ENCODE results near the gene ZBTB39.

ZBTB39 gene

DNA sequence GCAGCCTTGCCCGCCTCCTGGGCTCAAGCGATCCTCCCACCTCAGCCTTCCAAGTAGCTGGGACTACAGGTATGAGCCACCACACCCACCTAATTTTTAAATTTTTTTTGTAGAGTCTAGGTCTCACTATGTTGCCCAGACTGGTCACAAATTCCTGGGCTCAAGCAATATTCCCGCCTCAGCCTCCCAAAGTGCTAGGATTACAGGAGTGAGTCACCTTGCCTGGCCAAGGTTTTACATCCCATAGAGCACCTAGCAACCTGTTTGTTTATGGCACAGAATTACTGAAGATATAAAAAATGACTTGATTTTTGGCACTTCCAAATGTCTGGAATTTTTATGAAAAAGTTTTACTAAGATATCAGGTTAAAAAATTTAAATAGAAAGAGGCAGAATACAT lies 27.1 kb upstream of the ZBTB39 start:
- no peak overlapping the region for H3K4me3 Mint-ChIP-seq
- H3K4me1 Mint-ChIP-seq: no peaks in the 10 kb centered on the region
- H3K9me3 Mint-ChIP-seq: no peaks in the 10 kb centered on the region
- no peaks in the 10 kb centered on the region for H3K36me3 Mint-ChIP-seq (ENCODE audit: low read depth)
- H3K27ac Mint-ChIP-seq: no peak overlapping the region
- H3K27me3 Mint-ChIP-seq (ENCODE audit: low read depth): peaks cover 31% of the 10 kb centered on the region
- TF ChIP-seq, protein P1, sequence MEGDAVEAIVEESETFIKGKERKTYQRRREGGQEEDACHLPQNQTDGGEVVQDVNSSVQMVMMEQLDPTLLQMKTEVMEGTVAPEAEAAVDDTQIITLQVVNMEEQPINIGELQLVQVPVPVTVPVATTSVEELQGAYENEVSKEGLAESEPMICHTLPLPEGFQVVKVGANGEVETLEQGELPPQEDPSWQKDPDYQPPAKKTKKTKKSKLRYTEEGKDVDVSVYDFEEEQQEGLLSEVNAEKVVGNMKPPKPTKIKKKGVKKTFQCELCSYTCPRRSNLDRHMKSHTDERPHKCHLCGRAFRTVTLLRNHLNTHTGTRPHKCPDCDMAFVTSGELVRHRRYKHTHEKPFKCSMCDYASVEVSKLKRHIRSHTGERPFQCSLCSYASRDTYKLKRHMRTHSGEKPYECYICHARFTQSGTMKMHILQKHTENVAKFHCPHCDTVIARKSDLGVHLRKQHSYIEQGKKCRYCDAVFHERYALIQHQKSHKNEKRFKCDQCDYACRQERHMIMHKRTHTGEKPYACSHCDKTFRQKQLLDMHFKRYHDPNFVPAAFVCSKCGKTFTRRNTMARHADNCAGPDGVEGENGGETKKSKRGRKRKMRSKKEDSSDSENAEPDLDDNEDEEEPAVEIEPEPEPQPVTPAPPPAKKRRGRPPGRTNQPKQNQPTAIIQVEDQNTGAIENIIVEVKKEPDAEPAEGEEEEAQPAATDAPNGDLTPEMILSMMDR (IDR thresholded peaks at IDR 0.05; ENCODE audit: unreplicated experiment in 3 of 3): no peak

DNA sequence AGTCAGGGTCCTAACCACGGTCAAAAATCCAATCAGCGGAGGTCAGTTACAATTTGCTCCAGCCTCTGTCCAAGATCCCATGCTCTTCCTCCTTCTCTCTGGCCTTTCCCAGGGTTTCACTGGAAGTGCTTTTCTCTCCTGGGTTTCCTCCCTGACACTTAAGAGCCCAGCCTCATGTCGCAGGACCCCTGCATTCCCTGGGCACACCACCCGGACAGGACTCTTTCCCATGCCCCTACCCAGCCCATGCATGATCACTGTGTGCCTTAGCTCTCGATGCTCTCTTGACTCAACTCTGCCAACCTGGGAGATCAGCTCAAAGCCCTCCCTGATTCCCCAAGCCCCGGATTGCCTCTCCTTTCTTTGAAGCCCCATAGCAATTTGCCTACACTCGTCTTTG lies 25.4 kb upstream of the ZBTB39 start:
- Mint-ChIP-seq H3K27ac (no peak overlapping the region), H3K9me3 (no peaks in the 10 kb centered on the region), H3K4me1 (peaks cover 9% of the 10 kb centered on the region), H3K27me3 (ENCODE audit: low read depth) (peaks cover 35% of the 10 kb centered on the region), H3K36me3 (ENCODE audit: low read depth) (no peaks in the 10 kb centered on the region), H3K4me3 (no peak overlapping the region)
- TF ChIP-seq, protein P1 (IDR thresholded peaks at IDR 0.05; ENCODE audit: unreplicated experiment in 3 of 3): no peak

GRCh38 chr12:57031138-57031725 lies 24.9 kb upstream of the ZBTB39 start:
- peaks cover 41% of the 10 kb centered on the region for H3K27me3 Mint-ChIP-seq (ENCODE audit: low read depth)
- H3K27ac Mint-ChIP-seq: no peak overlapping the region
- no peaks in the 10 kb centered on the region for H3K36me3 Mint-ChIP-seq (ENCODE audit: low read depth)
- TF ChIP-seq, protein P1 (IDR thresholded peaks at IDR 0.05; ENCODE audit: unreplicated experiment in 3 of 3): no peak
- no peaks in the 10 kb centered on the region for H3K9me3 Mint-ChIP-seq
- peaks cover 15% of the 10 kb centered on the region for H3K4me1 Mint-ChIP-seq
- no peak overlapping the region for H3K4me3 Mint-ChIP-seq

GRCh38 chr12:57029457-57029856 lies 23.1 kb upstream of the ZBTB39 start:
- no peaks in the 10 kb centered on the region for H3K36me3 Mint-ChIP-seq (ENCODE audit: low read depth)
- no peak overlapping the region for H3K4me3 Mint-ChIP-seq
- TF ChIP-seq, protein P1 (IDR thresholded peaks at IDR 0.05; ENCODE audit: unreplicated experiment in 3 of 3): no peak
- no peaks in the 10 kb centered on the region for H3K9me3 Mint-ChIP-seq
- peaks cover 19% of the 10 kb centered on the region for H3K4me1 Mint-ChIP-seq
- peaks cover 33% of the 10 kb centered on the region for H3K27me3 Mint-ChIP-seq (ENCODE audit: low read depth)
- H3K27ac Mint-ChIP-seq: no peak overlapping the region

- peaks cover 30% of the 10 kb centered on the region for H3K27me3 Mint-ChIP-seq (ENCODE audit: low read depth)
- TF ChIP-seq, protein P1 (IDR thresholded peaks at IDR 0.05; ENCODE audit: unreplicated experiment in 3 of 3): no peak
- no peak overlapping the region for H3K27ac Mint-ChIP-seq
- peaks cover 23% of the 10 kb centered on the region for H3K4me1 Mint-ChIP-seq
- H3K36me3 Mint-ChIP-seq (ENCODE audit: low read depth): no peaks in the 10 kb centered on the region
- no peaks in the 10 kb centered on the region for H3K9me3 Mint-ChIP-seq
- no peak overlapping the region for H3K4me3 Mint-ChIP-seq
These were observed 21.4 kb upstream of the ZBTB39 start for GRCh38 chr12:57027805-57028153.

DNA sequence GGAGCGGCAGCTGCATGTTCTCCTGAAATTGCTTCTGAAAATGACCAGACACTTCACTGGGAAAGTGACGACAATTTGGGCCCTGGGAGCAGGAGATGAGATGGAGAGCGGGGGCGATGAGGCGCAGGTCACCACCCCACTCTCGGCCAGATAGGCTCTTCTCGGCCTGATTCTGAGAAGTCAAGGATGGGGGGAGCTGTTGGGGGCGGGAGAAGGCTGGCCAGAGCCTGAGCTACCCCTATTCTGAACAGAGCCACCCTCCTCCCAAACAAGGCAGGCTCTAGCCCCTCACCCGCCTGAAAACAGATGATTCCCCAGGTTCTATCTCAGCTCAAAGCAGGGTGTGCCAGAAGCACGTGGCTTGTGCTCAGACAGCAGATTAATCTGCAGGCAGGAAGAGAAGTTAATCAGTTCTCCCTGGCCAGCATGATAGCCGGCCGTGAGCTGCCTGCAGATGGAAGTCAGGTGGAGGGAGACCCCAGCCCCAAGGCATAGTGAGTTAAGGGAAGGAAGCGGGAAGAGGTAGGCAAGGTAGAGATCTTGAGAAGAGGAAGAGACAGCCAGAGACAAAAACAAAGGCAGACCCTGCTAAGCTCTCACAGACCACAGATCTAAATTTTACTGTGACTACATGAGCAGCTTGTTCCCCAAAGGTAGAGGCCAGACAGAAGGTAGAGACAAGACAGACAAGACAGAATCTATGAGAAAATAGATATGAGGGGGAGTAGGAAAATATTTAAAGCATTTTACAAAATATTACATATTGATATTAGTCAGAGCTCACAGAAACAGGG lies 20.9 kb upstream of the ZBTB39 start:
- peaks cover 30% of the 10 kb centered on the region for H3K27me3 Mint-ChIP-seq (ENCODE audit: low read depth)
- no peaks in the 10 kb centered on the region for H3K36me3 Mint-ChIP-seq (ENCODE audit: low read depth)
- no peak overlapping the region for H3K27ac Mint-ChIP-seq
- TF ChIP-seq, protein P1 (IDR thresholded peaks at IDR 0.05; ENCODE audit: unreplicated experiment in 3 of 3): no peak
- peaks cover 23% of the 10 kb centered on the region for H3K4me1 Mint-ChIP-seq
- no peak overlapping the region for H3K4me3 Mint-ChIP-seq
- no peaks in the 10 kb centered on the region for H3K9me3 Mint-ChIP-seq

Measured in nephron (organoid).